GM19397 (cell line): ENCODE results near the gene TBC1D19.

Experiments
- ATAC-seq: cut with Tn5 transposase; IDR thresholded peaks from one replicate; pipeline ENCODE4 v1.9.1; 2021; ENCODE audit warnings: mild to moderate bottlenecking, moderate library complexity; ENCODE audit not compliant: unreplicated experiment

TBC1D19 gene

GRCh38 chr4:26772096-26772873, 188.4 kb downstream of the TBC1D19 start:
- ATAC-seq: no peak

GRCh38 chr4:26779224-26779623, 195.3 kb downstream of the TBC1D19 start:
- ATAC-seq: no peak

GRCh38 chr4:26779674-26780073, 195.8 kb downstream of the TBC1D19 start:
- ATAC-seq: no peak

GRCh38 chr4:26780539-26780938, 196.7 kb downstream of the TBC1D19 start:
- peak; percentile 52 for ATAC-seq

DNA sequence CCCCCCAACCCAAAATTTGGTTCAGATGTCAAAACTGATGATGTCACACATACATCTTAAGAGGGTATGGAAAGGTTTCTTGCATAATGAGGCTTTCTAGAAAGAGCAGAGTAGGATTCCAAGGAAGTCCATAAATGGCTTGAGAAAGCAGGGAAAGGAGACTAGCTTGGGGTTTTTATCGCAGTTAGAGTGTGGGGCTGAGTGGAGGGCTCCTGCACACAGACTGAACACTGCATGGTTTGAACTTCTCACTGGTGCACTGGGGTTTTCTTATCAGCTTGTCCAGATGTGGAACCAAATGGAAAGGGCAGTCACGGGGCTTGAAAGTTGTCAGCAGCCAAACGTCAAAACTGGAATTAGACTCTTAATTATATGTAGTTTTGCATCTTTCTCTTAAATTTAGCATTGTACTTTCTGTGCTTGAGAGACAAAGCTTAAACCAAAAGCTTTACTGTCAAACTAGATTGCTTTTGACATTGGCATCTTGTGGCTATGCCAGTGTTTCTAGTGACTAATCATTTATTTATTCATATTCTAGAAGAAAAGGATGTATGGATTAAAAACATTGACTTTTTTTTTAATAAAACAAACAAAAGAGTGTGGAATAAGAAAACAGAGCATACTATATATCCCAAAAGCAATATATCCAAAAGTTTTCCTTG, 198.4 kb downstream of the TBC1D19 start:
- no peak for ATAC-seq

DNA sequence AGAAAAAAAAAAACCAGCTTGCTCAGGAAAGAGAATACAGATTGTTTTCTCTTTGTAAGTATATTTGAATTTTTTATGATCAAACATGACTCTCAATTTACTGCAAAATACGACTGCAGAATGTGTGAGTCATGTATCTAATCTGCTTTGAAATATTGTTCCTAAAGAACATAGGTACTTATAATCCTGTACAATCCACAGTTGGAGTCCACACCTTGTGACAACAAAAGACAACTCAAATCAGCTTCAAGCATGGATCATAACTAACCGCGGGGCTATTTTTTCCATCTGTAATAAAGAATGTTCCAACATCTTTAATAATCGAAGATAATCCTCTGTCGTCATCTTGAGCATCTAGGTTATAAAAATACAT, 198.9 kb downstream of the TBC1D19 start:
- ATAC-seq: no peak

- no peak for ATAC-seq
Observed at GRCh38 chr4:26784207-26784865, 200.5 kb downstream of the TBC1D19 start.

- ATAC-seq: no peak
Observed at GRCh38 chr4:26785312-26785711, 201.4 kb downstream of the TBC1D19 start.

DNA sequence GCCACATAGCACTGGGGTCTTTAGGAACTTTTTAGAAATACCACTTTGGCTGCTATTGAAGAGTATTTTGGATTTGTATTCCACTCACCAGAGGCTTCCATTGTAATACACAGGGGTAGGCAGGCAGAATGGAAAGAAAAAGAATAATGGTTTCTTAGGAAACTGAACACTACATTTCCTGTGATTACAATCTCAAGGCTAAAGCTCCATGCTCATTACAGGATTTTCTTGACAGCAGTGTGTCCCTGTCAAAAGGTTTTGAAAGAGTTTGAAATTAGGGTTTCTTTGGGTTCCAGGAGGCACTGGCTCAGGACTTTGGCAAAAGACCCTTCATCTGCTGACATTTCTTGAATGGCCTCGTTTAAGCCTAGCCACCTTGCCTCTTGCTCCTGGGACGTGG, 201.9 kb downstream of the TBC1D19 start:
- ATAC-seq: no peak

DNA sequence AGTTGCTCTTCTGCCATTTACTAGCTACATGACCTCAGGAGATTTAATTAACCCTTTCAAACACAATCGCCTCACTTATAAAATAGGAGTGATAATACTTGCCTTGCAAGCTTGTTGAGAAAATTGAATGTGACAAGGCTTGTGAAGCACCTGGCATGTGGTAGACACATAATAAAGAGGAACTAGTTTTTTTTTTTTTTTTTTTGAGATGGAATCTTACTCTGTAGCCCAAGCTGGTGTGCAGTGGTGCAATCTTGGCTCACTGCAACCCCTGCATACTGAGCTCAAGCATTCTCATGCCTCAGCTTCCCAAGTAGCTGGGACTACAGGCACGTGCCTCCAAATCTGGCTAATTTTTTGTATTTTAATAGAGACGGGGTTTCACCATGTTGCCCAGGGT, 203.0 kb downstream of the TBC1D19 start:
- ATAC-seq: no peak

GRCh38 chr4:26787461-26788340, 203.8 kb downstream of the TBC1D19 start:
- ATAC-seq: no peak

GRCh38 chr4:26788341-26788733, 204.5 kb downstream of the TBC1D19 start:
- ATAC-seq: no peak

DNA sequence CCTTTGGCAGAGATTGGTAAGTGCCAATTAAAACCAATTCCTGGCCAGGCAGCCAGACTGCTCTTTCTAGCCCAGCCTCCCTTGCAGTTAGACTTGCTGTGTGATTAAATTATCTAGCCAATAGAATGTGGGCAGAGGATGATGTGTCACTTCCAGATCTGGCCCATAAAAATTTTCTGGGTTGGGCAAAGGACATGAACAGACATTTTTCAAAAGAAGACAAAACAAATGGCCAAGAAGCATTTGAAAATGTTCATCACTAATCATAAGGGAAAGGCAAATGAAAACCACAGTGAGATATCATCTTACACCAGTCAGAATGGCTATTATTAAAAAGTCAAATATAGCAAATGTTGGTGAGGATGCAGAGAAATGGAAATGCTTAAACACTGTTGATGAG, 205.3 kb downstream of the TBC1D19 start:
- no peak for ATAC-seq

GRCh38 chr4:26791346-26791745, 207.5 kb downstream of the TBC1D19 start:
- no peak for ATAC-seq

- ATAC-seq: no peak
Observed at GRCh38 chr4:26792639-26793038, 208.8 kb downstream of the TBC1D19 start.

DNA sequence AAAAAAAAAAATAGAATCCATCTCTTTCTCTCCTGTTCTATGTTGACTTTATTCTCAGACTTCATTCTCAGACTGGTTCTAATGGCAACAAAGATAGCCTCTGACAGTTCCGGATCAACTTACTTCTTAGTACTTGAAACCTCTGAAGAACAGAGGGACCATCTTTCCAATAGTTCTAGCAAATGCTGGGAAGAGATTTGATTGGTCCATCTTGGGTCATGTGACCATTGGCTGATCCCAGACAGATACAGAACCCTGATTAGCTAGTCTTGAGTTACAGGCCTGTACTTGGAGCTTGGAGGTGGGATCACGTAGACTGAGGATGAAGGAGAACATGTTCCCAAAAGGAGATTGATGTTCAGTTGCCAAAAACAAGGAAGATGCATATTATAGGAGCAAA, 209.9 kb downstream of the TBC1D19 start:
- ATAC-seq: no peak

GRCh38 chr4:26796081-26796480, 212.2 kb downstream of the TBC1D19 start:
- no peak for ATAC-seq

GRCh38 chr4:26802790-26803189, 218.9 kb downstream of the TBC1D19 start:
- no peak for ATAC-seq

DNA sequence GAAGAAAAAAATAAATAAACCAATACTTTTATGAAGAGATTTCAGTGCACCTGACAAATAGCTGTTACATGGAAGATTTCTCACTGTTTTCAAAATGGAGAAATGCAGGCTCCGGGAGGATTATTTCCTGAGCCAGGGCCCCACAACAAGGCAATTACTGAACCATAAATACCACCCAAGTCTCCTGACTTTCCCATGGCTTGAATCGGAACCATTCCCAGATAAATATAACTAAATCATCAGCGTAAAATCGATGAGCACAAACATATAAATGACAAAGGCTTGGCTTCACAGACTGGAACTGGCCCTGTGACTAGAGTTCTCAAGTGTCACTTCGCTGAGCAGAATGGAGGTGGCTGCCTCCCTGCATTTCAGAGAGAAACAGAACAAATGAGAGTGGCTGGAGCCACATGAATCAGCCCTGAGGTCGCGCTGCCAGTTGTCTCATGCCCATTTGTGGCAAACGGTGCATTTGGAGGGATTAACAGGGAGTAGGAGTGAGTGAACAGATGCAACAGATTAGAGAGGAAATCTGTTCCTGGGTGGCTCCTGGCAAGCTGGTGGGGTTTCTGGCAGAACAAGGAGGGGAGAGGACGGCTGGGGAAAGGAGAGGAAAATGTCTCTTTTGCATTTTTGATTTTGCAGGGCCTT, 219.5 kb downstream of the TBC1D19 start:
- ATAC-seq: no peak

GRCh38 chr4:26804451-26804850, 220.6 kb downstream of the TBC1D19 start:
- no peak for ATAC-seq

GRCh38 chr4:26804925-26805324, 221.0 kb downstream of the TBC1D19 start:
- ATAC-seq: no peak
